Measurements from ENCODE around the gene SERPINA12.

Gene SERPINA12, protein sequence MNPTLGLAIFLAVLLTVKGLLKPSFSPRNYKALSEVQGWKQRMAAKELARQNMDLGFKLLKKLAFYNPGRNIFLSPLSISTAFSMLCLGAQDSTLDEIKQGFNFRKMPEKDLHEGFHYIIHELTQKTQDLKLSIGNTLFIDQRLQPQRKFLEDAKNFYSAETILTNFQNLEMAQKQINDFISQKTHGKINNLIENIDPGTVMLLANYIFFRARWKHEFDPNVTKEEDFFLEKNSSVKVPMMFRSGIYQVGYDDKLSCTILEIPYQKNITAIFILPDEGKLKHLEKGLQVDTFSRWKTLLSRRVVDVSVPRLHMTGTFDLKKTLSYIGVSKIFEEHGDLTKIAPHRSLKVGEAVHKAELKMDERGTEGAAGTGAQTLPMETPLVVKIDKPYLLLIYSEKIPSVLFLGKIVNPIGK

GRCh38 chr14:94509356-94509755 is at the start of gene SERPINA12:
Gene SERPINA12, minus strand, starts transcription at chr14:94509469. Its CDS starts 11,072 bp downstream, at chr14:94498397.
- no peaks in the 10 kb centered on the region for H4K20me1 ChIP-seq
- H3K9ac ChIP-seq: no peak within 1 kb of the TSS
- H3K9me3 ChIP-seq: no peaks in the 10 kb centered on the region
- no peak within 1 kb of the TSS for H3K4me2 ChIP-seq
- H3K27me3 ChIP-seq: no peaks in the 10 kb centered on the region
- TF ChIP-seq Cebpa-rat (IDR thresholded peaks at IDR 0.05): no peak
- no peaks in the 10 kb centered on the region for H3K36me3 ChIP-seq
- no peaks in the 10 kb centered on the region for H3K4me1 ChIP-seq
- H3K4me3 ChIP-seq: no peak within 1 kb of the TSS
- H3K27ac ChIP-seq: no peak within 1 kb of the TSS

GRCh38 chr14:94558842-94559241 is 49.6 kb upstream of the SERPINA12 start:
- Histone ChIP-seq H3K27ac (no peak overlapping the region), H3K36me3 (no peaks in the 10 kb centered on the region), H4K20me1 (no peaks in the 10 kb centered on the region), H3K4me1 (peaks cover 8% of the 10 kb centered on the region; the same call in 1 of the 2 replicates), H3K9me3 (peaks cover 32% of the 10 kb centered on the region), H3K27me3 (no peaks in the 10 kb centered on the region), H3K9ac (no peak overlapping the region), H3K4me2 (no peak overlapping the region), H3K4me3 (no peak overlapping the region)
- no peak for TF ChIP-seq Cebpa-rat (IDR thresholded peaks at IDR 0.05)

DNA sequence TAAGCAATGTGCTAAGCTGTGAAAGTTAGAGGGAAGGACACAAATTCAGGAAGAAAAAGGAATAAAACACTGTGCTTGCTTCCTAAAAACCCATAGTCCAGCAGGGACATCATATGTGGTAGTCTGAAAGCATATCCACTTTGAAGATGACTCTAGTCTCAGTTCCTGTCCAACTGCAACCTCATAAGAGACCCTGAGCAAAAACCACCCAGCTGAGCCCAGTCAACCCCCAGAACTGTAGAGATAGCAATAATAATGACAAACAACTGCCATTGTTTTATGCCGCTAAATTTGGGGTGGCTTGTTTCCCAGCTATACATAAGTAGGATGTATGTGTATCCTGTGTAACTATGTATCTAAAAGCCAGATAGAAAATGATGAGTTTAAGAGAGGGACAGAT is 48.1 kb upstream of the SERPINA12 start:
- no peaks in the 10 kb centered on the region for H3K36me3 ChIP-seq
- no peak overlapping the region for H3K27ac ChIP-seq
- no peaks in the 10 kb centered on the region for H3K27me3 ChIP-seq
- no peaks in the 10 kb centered on the region for H4K20me1 ChIP-seq
- H3K9me3 ChIP-seq: peaks cover 32% of the 10 kb centered on the region
- TF ChIP-seq Cebpa-rat (IDR thresholded peaks at IDR 0.05): no peak
- H3K4me1 ChIP-seq: peaks cover 5% of the 10 kb centered on the region; the same call in 1 of the 2 replicates
- H3K9ac ChIP-seq: no peak overlapping the region
- no peak overlapping the region for H3K4me2 ChIP-seq
- H3K4me3 ChIP-seq: no peak overlapping the region

DNA sequence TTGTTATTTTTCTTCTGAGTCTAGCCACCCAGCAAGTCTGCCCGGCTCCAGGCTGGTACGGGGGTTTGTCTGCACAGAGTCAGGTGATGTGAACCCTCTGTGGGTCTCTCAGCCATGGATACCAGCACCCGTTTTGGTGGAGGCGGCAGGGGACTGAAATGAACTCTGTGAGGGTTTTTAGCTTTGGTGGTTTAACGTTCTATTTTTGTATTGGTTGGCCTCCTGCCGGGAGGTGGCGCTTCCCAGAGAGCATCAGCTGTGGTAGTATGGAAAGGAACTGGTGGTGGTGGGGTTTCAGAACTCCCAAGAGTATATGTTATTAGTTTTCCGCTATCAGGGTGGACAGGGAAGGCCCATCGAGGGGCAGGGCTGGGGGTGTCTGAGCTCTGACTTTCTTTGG is 46.7 kb upstream of the SERPINA12 start:
- TF ChIP-seq Cebpa-rat (IDR thresholded peaks at IDR 0.05): no peak
- no peak overlapping the region for H3K4me3 ChIP-seq
- no peaks in the 10 kb centered on the region for H3K4me1 ChIP-seq
- no peak overlapping the region for H3K4me2 ChIP-seq
- peaks cover 32% of the 10 kb centered on the region for H3K9me3 ChIP-seq
- H3K9ac ChIP-seq: no peak overlapping the region
- H3K27ac ChIP-seq: no peak overlapping the region
- no peaks in the 10 kb centered on the region for H3K27me3 ChIP-seq
- H4K20me1 ChIP-seq: no peaks in the 10 kb centered on the region
- no peaks in the 10 kb centered on the region for H3K36me3 ChIP-seq

GRCh38 chr14:94550041-94550440 is 40.8 kb upstream of the SERPINA12 start:
- Histone ChIP-seq H3K27ac (no peak overlapping the region), H3K4me3 (no peak overlapping the region), H4K20me1 (no peaks in the 10 kb centered on the region), H3K9me3 (peaks cover 10% of the 10 kb centered on the region), H3K9ac (no peak overlapping the region), H3K36me3 (no peaks in the 10 kb centered on the region), H3K4me1 (no peaks in the 10 kb centered on the region), H3K4me2 (no peak overlapping the region), H3K27me3 (no peaks in the 10 kb centered on the region)
- TF ChIP-seq Cebpa-rat (IDR thresholded peaks at IDR 0.05): no peak

- Histone ChIP-seq H3K4me2 (no peak overlapping the region), H3K4me3 (no peak overlapping the region), H3K9me3 (peaks cover 3% of the 10 kb centered on the region; the same call in 1 of the 2 replicates), H3K4me1 (no peaks in the 10 kb centered on the region), H4K20me1 (no peaks in the 10 kb centered on the region), H3K27me3 (no peaks in the 10 kb centered on the region), H3K27ac (no peak overlapping the region), H3K36me3 (no peaks in the 10 kb centered on the region), H3K9ac (no peak overlapping the region)
- no peak for TF ChIP-seq Cebpa-rat (IDR thresholded peaks at IDR 0.05)
These were observed 40.0 kb upstream of the SERPINA12 start for GRCh38 chr14:94548999-94549985.

DNA sequence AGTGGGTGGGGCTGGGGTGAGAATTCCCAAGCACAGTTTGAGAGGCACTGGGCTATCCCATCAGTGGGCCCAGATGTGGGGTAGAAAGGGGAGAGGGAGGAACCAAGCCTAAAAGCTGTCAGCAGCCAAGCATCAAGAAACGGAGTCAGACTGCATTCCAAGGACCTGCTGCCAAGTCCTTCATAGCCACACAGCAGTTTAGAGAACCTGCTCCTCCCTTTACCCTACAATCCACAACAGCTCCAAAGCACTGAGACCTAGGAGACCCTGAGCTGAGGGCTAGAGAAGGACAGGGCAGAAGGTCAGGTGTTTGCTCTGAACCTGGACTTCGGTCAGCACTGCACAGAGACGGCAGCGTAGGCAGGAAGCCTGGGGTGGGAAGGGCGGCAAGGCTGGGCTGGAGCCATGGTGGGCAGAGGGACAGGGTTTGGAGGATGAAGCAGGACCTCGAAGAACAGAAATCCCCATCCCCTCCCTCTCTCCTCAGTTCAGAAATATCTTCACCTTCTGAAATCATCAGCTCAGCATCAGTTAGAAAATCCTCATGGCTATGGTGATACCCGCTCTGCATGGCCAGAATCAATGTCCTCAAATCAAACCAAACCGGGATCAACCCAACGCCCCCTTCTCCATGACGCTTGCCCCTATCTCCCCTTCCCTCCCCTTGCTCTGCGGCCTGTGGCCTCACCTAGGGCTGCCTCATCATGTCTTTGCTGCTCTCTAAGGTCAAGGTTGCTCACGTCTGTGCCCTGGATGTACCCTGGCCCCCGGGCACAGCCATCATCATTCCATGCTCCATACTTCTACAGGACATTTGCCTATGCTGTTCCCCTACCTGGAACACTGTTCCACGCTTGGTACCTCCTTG is 39.1 kb upstream of the SERPINA12 start:
- H3K36me3 ChIP-seq: no peaks in the 10 kb centered on the region
- H3K4me1 ChIP-seq: no peaks in the 10 kb centered on the region
- no peaks in the 10 kb centered on the region for H3K27me3 ChIP-seq
- no peak overlapping the region for H3K9ac ChIP-seq
- H3K4me3 ChIP-seq: no peak overlapping the region
- H4K20me1 ChIP-seq: no peaks in the 10 kb centered on the region
- TF ChIP-seq Cebpa-rat (IDR thresholded peaks at IDR 0.05): no peak
- no peak overlapping the region for H3K4me2 ChIP-seq
- no peaks in the 10 kb centered on the region for H3K9me3 ChIP-seq
- no peak overlapping the region for H3K27ac ChIP-seq

GRCh38 chr14:94547726-94548125 is 38.5 kb upstream of the SERPINA12 start:
- H3K4me2 ChIP-seq: no peak overlapping the region
- H3K9ac ChIP-seq: no peak overlapping the region
- no peak for TF ChIP-seq Cebpa-rat (IDR thresholded peaks at IDR 0.05)
- no peaks in the 10 kb centered on the region for H3K27me3 ChIP-seq
- no peaks in the 10 kb centered on the region for H3K4me1 ChIP-seq
- no peak overlapping the region for H3K4me3 ChIP-seq
- no peak overlapping the region for H3K27ac ChIP-seq
- no peaks in the 10 kb centered on the region for H3K9me3 ChIP-seq
- H4K20me1 ChIP-seq: no peaks in the 10 kb centered on the region
- no peaks in the 10 kb centered on the region for H3K36me3 ChIP-seq

DNA sequence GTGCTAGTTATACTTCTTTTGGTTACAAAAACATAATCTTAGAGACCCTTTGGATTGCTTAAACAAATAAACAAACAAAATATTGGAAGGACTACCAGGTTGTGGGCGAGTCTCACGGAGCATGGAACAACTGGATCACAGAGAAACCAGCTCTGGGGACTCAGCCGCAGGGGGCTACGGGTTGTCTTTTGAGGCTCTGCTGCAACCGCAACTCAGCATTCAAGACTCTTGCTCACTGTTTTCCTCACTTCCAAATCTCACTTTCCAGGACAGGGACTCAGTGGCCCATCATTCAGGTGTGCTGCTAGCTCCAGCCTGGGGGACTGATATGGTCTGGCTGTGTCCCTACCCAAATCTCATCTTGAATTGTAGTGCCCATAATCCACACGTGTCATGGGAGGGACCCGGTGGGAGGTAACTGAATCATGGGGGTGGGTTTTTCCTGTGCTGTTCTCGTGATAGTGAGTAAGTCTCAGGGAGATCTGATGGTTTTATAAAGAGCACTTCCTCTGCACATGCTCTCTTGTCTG is 37.9 kb upstream of the SERPINA12 start:
- TF ChIP-seq Cebpa-rat (IDR thresholded peaks at IDR 0.05): no peak
- H3K4me3 ChIP-seq: no peak overlapping the region
- H3K36me3 ChIP-seq: no peaks in the 10 kb centered on the region

More for the DNA sequence above, 37.9 kb upstream of the SERPINA12 start:
- no peaks in the 10 kb centered on the region for H3K4me1 ChIP-seq
- H3K4me2 ChIP-seq: no peak overlapping the region
- H3K9ac ChIP-seq: no peak overlapping the region
- H4K20me1 ChIP-seq: no peaks in the 10 kb centered on the region
- H3K27me3 ChIP-seq: no peaks in the 10 kb centered on the region
- no peaks in the 10 kb centered on the region for H3K9me3 ChIP-seq
- no peak overlapping the region for H3K27ac ChIP-seq
